Adrenal gland (tissue), 12 donors: ENCODE results near the gene HTR7. TPM values are rescaled to one million over a fixed set of nuclear protein-coding genes. Genes with fewer than 3 reads are reported as not detected.
"Not testable (repeated sequence)": the region's sequence is repeated elsewhere in the genome, so short reads cannot be mapped to it uniquely, and the experiment has no call there.

Experiments used
- DNase-seq, 7 donors: peaks; one replicate each; pipeline ENCODE4 v3.0.0-alpha.2; 2019 to 2020
- H3K27ac ChIP-seq, 5 donors: fragments of 200-600 bp; sonication (generic) in 4 of 5; 1 replicate in 3 of 5; 2 replicates in 2 of 5; pipeline versions ENCODE4 v1.5.1 to v1.8.0; 2016 to 2020; ENCODE audit warnings: mild to moderate bottlenecking in 1 of 5
- H3K27me3 ChIP-seq: fragments of 200-600 bp; 2 replicates; pipeline ENCODE4 v1.8.0; 2021
- H3K36me3 ChIP-seq, 2 donors: fragments of 200-600 bp; replicated peaks in 1 of 2; 1 replicate in 1 of 2; 2 replicates in 1 of 2; pipeline versions ENCODE4 v1.5.1 to v1.8.0; 2018 to 2022
- H3K4me1 ChIP-seq, 2 donors: fragments of 200-600 bp; replicated peaks in 1 of 2; 1 replicate in 1 of 2; 2 replicates in 1 of 2; pipeline versions ENCODE4 v1.5.1 to v1.8.0; 2018 to 2021
- H3K4me3 ChIP-seq, 4 donors: fragments of 200-600 bp; sonication (generic) in 3 of 4; one replicate each; pipeline ENCODE4 v1.5.1; 2016 to 2018
- H3K9me3 ChIP-seq, 3 donors: fragments of 200-600 bp; sonication (generic) in 1 of 3; replicated peaks in 1 of 3; 1 replicate in 2 of 3; 2 replicates in 1 of 3; pipeline versions ENCODE4 v1.5.1 to v1.8.0; 2016 to 2021
- POLR2A ChIP-seq, 2 donors: fragments of 450-650 bp; IDR thresholded peaks; one replicate each; pipeline ENCODE4 v1.6.1; 2017; ENCODE audit warnings: antibody characterized with exemption in 2 of 2, mild to moderate bottlenecking in 2 of 2, moderate library complexity in 1 of 2
- WGBS, 4 donors: extraction: QIAGEN DNeasy Blood & Tissue Kit in 2 of 4; methylation state at CpG; one replicate each; pipeline versions ENCODE4 v1.1.5 to v1.1.7; 2013 to 2017; 5-methylcytosine and 5-hydroxymethylcytosine counted together
- intact Hi-C, 2 donors: fragments of 100-400 bp; cut with DNase I; formaldehyde crosslinking; loops; one replicate each; pipeline versions ENCODE4 v1.14.1 to v1.15.0; 2022 to 2023
- polyA plus RNA-seq, 3 donors: library from polyadenylated mRNA; stranded (reverse); fragments of 200-250 nt in 2 of 3; fragments of 350-450 nt in 1 of 3; fragmentation: Illumina TruSeq in 1 of 3; extraction: RNeasy Lipid Tissue Mini Kit (QIAGEN cat#74804) in 1 of 3; gene quantifications; one replicate each; pipeline ENCODE4 v1.2.3, GENCODE V29; 2013 to 2014
- total RNA-seq, 9 donors: library from RNA; depleted of rRNA in 4 of 9; stranded (reverse); fragments of >200 nt in 4 of 9; fragments of 120-200 nt in 1 of 9; fragmentation: NEBNext Ultra II Directional in 1 of 9; extraction: Animal tissue kit (Norgen Biotek cat#: 25700) in 1 of 9; gene quantifications; one replicate each; pipeline versions ENCODE4 v1.1.0 to v1.2.4, GENCODE V29; 2013 to 2023
- TF ChIP-seq, protein P1 (sequence below), 6 experiments: fragments of 450-650 bp in 4 of 6; fragments of 200-600 bp in 2 of 6; sonication (generic) in 1 of 6; IDR thresholded peaks; 1 replicate in 5 of 6; 2 replicates in 1 of 6; pipeline versions ENCODE4 v1.5.1 to v1.8.0; 2016 to 2021; ENCODE audit warnings: antibody characterized with exemption in 6 of 6, mild to moderate bottlenecking in 2 of 6, moderate library complexity in 1 of 6
- donor health status: healthy with polysubstance abuse.
- donor health status: Bipolar disorder and iron deficiency.
- donor health status: DM: yes; HTN: yes; CAD: no.
- donor health status: DM: no; HTN: no; CAD: no.
- donor health status: DM: no; HTN: no; CAD: no.
- donor health status: DM: yes; HTN: yes; CAD: no.

HTR7 gene
- total and polyA plus RNA-seq, 12 donors, result 0.03 to 0.50 (median 0.35) TPM; not detected in 1

DNA sequence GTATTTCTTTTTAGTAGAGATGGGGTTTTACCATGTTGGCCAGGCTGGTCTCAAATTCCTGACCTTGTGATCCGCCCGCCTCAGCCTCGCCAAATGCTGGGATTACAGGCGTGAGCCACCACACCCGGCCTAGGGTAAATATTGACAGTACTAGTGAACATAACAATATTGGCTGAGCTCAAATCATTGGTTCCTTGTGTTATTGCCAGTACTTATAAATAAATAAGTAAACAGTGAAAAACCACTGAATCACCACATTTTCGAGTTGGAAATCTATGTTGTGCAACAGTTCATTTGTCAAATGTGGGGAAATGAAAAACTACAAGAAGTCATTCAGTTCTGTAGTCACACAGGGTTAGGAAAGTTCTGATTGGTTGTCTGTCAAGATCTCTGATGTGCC lies 29.7 kb upstream of the HTR7 start:
- Histone ChIP-seq H3K36me3 (peaks cover 0 to 40% of the 10 kb centered on the region in 2 donors), H3K27me3 (no peaks in the 10 kb centered on the region), H3K4me1 (no peaks in the 10 kb centered on the region), H3K9me3 (no peaks in the 10 kb centered on the region), H3K27ac (no peak overlapping the region), H3K4me3 (no peak overlapping the region)
- intact Hi-C loops, result no loop called here
- WGBS, 4 donors, result 76 to 86% (median 83%) methylated on average over 6 of the region's 6 CpGs
- no peak for DNase-seq
- no peak for TF ChIP-seq POLR2A (IDR thresholded peaks at IDR 0.05)
- TF ChIP-seq, protein P1, sequence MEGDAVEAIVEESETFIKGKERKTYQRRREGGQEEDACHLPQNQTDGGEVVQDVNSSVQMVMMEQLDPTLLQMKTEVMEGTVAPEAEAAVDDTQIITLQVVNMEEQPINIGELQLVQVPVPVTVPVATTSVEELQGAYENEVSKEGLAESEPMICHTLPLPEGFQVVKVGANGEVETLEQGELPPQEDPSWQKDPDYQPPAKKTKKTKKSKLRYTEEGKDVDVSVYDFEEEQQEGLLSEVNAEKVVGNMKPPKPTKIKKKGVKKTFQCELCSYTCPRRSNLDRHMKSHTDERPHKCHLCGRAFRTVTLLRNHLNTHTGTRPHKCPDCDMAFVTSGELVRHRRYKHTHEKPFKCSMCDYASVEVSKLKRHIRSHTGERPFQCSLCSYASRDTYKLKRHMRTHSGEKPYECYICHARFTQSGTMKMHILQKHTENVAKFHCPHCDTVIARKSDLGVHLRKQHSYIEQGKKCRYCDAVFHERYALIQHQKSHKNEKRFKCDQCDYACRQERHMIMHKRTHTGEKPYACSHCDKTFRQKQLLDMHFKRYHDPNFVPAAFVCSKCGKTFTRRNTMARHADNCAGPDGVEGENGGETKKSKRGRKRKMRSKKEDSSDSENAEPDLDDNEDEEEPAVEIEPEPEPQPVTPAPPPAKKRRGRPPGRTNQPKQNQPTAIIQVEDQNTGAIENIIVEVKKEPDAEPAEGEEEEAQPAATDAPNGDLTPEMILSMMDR (IDR thresholded peaks at IDR 0.05), result no peak

DNA sequence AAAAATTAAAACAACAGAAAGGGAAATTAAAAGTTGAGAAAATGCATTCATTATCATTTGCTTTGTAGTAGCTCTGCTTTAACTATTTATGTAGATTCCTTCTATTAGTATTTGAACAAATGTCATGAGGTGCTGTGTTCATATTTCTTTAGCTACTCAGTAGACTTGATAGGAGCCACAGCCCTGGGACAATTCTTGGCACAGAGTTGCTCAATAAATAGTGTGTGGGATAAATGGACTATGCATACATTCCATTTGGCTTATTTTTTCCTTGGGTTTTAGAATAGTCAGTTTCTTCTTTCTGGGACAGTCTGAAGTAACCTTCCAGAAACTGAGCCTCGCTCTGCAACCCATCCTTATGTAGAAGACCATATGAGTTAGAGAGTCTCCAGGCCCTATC lies 27.3 kb upstream of the HTR7 start:
- DNase-seq, result no peak
- no peak overlapping the region for H3K27ac ChIP-seq
- no peak overlapping the region for H3K4me3 ChIP-seq
- H3K27me3 ChIP-seq, result no peaks in the 10 kb centered on the region
- no peaks in the 10 kb centered on the region for H3K9me3 ChIP-seq
- intact Hi-C loops, result no loop called here
- no peaks in the 10 kb centered on the region for H3K4me1 ChIP-seq
- peaks cover 0 to 31% of the 10 kb centered on the region in 2 donors for H3K36me3 ChIP-seq
- TF ChIP-seq, protein P1 (IDR thresholded peaks at IDR 0.05), result no peak
- no peak for TF ChIP-seq POLR2A (IDR thresholded peaks at IDR 0.05)
- 93 to 100% (median 98%) methylated on average over 1 of the region's 1 CpG for WGBS, 4 donors

DNA sequence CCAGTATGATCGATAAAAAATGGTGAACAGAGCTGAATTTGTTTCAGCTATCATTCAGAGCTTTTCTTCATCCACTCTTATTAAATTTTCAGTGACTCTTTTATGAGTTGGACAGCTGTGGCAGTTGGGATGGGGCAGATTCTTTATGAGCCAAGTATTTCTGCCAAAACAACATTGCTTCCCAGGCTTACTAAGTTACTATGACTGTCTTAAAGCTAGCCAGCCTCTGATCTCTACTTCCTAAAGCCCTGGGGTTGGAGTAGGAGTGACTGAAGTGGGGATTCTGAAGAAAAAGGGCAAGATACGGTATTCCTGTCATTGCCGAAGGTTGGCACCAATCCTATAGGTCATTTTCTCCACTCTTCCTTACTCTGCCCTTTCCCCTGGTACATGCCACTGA lies 26.6 kb upstream of the HTR7 start:
- intact Hi-C loops, result no loop called here
- Histone ChIP-seq H3K27me3 (no peaks in the 10 kb centered on the region), H3K9me3 (no peaks in the 10 kb centered on the region), H3K27ac (no peak overlapping the region), H3K36me3 (peaks cover 0 to 31% of the 10 kb centered on the region in 2 donors), H3K4me1 (no peaks in the 10 kb centered on the region), H3K4me3 (no peak overlapping the region)
- TF ChIP-seq POLR2A (IDR thresholded peaks at IDR 0.05), result no peak
- TF ChIP-seq, protein P1 (IDR thresholded peaks at IDR 0.05), result no peak
- DNase-seq, result no peak
- 76 to 93% (median 85%) methylated on average over 3 of the region's 3 CpGs for WGBS, 4 donors

DNA sequence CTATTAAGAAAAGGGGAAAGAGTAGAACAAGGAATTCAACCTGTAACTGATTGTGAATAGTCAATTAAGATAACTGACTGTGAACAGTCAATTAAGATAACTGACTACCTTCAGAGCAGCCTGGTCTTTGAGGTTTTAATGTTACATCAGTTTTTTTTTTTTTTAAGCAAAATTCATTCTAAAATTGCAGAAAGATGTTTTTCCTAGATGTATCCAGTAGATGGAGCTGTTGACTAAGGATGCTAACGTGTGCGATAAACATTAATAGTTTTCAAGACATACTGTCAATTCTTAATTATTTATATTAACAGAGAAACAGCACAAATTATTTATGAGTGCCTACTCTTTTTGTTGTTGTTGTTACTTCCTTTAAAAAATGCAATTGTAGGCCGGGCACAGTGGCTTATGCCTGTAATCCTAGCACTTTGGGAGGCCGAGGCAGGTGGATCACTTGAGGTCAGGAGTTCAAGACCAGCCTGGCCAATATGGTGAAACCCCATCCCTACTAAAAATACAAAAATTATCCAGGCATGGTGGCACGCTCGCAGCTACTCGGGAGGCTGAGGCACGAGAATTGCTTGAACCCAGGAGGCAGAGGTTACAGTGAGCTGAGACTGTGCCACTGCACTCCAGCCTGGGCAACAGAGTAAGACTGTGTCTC lies 22.4 kb upstream of the HTR7 start:
- WGBS, 4 donors, result 69 to 75% (median 71%) methylated on average over 8 of the region's 8 CpGs

More for the DNA sequence above, 22.4 kb upstream of the HTR7 start:
- H3K9me3 ChIP-seq, H3K4me1 ChIP-seq, H3K4me3 ChIP-seq, H3K27ac ChIP-seq, DNase-seq, intact Hi-C loops, H3K27me3 ChIP-seq: not testable (repeated sequence)
- TF ChIP-seq, protein P1 (IDR thresholded peaks at IDR 0.05), result peak; percentile 44 to 72 (median 55)
- peaks cover 0 to 19% of the 10 kb centered on the region in 2 donors for H3K36me3 ChIP-seq
